HG03103 (cell line): ENCODE data around the gene SDK2.
A peak's percentile ranks its signal among the peaks of the same experiment; 100 is the strongest.

Experiments
- ATAC-seq: cut with Tn5 transposase; IDR thresholded peaks from one replicate; pipeline ENCODE4 v1.9.1; 2021; ENCODE audit warnings: low read depth; ENCODE audit not compliant: unreplicated experiment

The SDK2 gene

GRCh38 chr17:73293480-73293911 is 350.7 kb downstream of the SDK2 start:
- no peak for ATAC-seq

GRCh38 chr17:73293031-73293430 is 351.2 kb downstream of the SDK2 start:
- ATAC-seq = no peak

GRCh38 chr17:73292031-73292531 is 352.2 kb downstream of the SDK2 start:
- ATAC-seq = no peak

- peak; percentile 73 for ATAC-seq
Measured at GRCh38 chr17:73291260-73291801, 352.9 kb downstream of the SDK2 start.

- peak; percentile 42 for ATAC-seq
Measured at GRCh38 chr17:73290399-73291259, 353.6 kb downstream of the SDK2 start.

- ATAC-seq = no peak
Measured at GRCh38 chr17:73289549-73290254, 354.5 kb downstream of the SDK2 start.

- ATAC-seq = no peak
Measured at GRCh38 chr17:73288534-73289302, 355.5 kb downstream of the SDK2 start.

- no peak for ATAC-seq
Measured at GRCh38 chr17:73286863-73287296, 357.4 kb downstream of the SDK2 start.

- no peak for ATAC-seq
Measured at GRCh38 chr17:73285916-73286862, 358.1 kb downstream of the SDK2 start.

- ATAC-seq = no peak
Measured at GRCh38 chr17:73285603-73285908, 358.7 kb downstream of the SDK2 start.

- ATAC-seq = no peak
Measured at GRCh38 chr17:73284906-73285602, 359.2 kb downstream of the SDK2 start.
